Stimulated activated naive CD4-positive, alpha-beta T cell treated with Interleukin-2 at 50 U/mL for 16 hours (primary cell): ENCODE results near the gene PRPSAP2.
A peak's percentile ranks its signal among the peaks of the same experiment; 100 is the strongest.
"Not testable (repeated sequence)": the region's sequence is repeated elsewhere in the genome, so short reads cannot be mapped to it uniquely, and the experiment has no call there.

Experiments used
- DNase-seq: peaks from one replicate; lab custom pipeline; 2025; lab: John Stamatoyannopoulos, UW

The PRPSAP2 gene

GRCh38 chr17:18857864-18858566, at the start of gene PRPSAP2:
TSS of gene PRPSAP2 (plus strand) at chr17:18858131. CDS start at chr17:18865834, 7,703 bp downstream.
- peak; percentile 95 for DNase-seq

- DNase-seq: not testable (repeated sequence)
Observed at GRCh38 chr17:18815924-18816323, 42.0 kb upstream of the PRPSAP2 start.

GRCh38 chr17:18816489-18817371, 41.2 kb upstream of the PRPSAP2 start:
- not testable (repeated sequence) for DNase-seq

- not testable (repeated sequence) for DNase-seq
Observed at GRCh38 chr17:18821430-18821829, 36.5 kb upstream of the PRPSAP2 start.

GRCh38 chr17:18827613-18828012, 30.3 kb upstream of the PRPSAP2 start:
- DNase-seq: not testable (repeated sequence)

GRCh38 chr17:18848501-18848900, 9.4 kb upstream of the PRPSAP2 start:
- no peak for DNase-seq

- DNase-seq: no peak
Observed at GRCh38 chr17:18850679-18851078, 7.3 kb upstream of the PRPSAP2 start.

- DNase-seq: no peak
Observed at GRCh38 chr17:18851201-18851600, 6.7 kb upstream of the PRPSAP2 start.

- no peak for DNase-seq
Observed at GRCh38 chr17:18854956-18855355, 3.0 kb upstream of the PRPSAP2 start.

- peak; percentile 86 for DNase-seq
Observed at GRCh38 chr17:18855831-18856569, 1.9 kb upstream of the PRPSAP2 start.

GRCh38 chr17:18856570-18856915, 1.4 kb upstream of the PRPSAP2 start:
- DNase-seq: no peak

GRCh38 chr17:18858567-18859245, 775 bp downstream of the PRPSAP2 start:
- DNase-seq: no peak

GRCh38 chr17:18859256-18859655, 1.3 kb downstream of the PRPSAP2 start:
- no peak for DNase-seq

- no peak for DNase-seq
Observed at GRCh38 chr17:18860161-18860972, 2.4 kb downstream of the PRPSAP2 start.

GRCh38 chr17:18862011-18862410, 4.1 kb downstream of the PRPSAP2 start:
- no peak for DNase-seq

GRCh38 chr17:18864996-18865395, 7.1 kb downstream of the PRPSAP2 start:
- DNase-seq: not testable (repeated sequence)

- no peak for DNase-seq
Observed at GRCh38 chr17:18866866-18867813, 9.2 kb downstream of the PRPSAP2 start.

- no peak for DNase-seq
Observed at GRCh38 chr17:18877104-18877645, 19.2 kb downstream of the PRPSAP2 start.

GRCh38 chr17:18888766-18889290, 30.9 kb downstream of the PRPSAP2 start:
- DNase-seq: no peak
